Measurements from ENCODE around the gene NUDT1. TPM values are rescaled to one million over a fixed set of nuclear protein-coding genes. Genes with fewer than 3 reads are reported as not detected.

Gene NUDT1
- total RNA-seq, 1 donor from 2014 or later, result 19.2 TPM

DNA sequence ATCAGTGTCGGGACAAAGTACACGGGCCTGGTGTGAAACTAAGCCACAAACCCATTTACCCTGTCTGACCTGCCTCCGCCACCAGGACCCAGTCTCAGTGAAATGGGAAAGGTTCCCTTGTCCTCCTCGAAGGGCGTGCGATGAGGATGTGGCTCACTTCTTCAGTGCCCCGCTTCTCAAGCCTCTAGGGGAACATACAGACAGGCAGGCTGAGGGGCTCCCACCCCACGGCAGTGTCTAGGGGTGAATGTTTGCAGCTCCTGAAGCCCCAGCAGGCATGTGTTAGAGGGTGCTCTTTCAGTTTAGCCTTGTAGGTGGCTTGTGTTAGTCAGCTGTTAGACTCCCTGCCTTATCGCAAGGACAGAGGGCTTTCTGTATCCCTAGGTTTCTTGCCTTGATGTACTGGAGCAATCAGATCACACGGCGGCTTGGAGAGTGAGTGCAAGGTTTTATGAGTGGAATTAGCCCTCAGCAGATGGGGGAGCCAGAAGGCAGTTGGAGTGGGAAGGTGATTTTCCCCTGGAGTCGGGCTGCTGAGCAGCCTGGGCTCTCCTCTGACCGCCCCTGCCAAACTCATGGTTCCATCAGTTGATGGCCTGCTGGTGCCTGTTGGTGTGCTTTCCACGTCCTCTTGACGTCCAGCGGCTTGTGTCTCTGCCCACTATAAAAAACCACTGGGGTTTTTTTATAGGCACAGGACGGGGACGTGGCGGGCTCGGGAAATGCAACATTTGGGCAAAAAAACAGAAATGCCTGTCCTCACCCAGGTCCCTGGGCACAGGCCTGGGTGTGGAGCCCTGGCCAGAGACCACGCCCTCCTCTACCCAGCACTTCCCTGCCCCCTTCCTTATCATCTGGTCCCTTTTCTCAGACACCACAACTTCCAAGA lies 759 bp downstream of the NUDT1 start:
- Mint-ChIP-seq H3K36me3 (peaks cover 7% of the 10 kb centered on the region), H3K27ac (peak overlapping the region; percentile 95), H3K4me3 (peak overlapping the region; percentile 91), H3K4me1 (peaks cover 8% of the 10 kb centered on the region), H3K9me3 (no peaks in the 10 kb centered on the region), H3K27me3 (ENCODE audit: low read depth) (no peaks in the 10 kb centered on the region)
- TF ChIP-seq, protein P1, sequence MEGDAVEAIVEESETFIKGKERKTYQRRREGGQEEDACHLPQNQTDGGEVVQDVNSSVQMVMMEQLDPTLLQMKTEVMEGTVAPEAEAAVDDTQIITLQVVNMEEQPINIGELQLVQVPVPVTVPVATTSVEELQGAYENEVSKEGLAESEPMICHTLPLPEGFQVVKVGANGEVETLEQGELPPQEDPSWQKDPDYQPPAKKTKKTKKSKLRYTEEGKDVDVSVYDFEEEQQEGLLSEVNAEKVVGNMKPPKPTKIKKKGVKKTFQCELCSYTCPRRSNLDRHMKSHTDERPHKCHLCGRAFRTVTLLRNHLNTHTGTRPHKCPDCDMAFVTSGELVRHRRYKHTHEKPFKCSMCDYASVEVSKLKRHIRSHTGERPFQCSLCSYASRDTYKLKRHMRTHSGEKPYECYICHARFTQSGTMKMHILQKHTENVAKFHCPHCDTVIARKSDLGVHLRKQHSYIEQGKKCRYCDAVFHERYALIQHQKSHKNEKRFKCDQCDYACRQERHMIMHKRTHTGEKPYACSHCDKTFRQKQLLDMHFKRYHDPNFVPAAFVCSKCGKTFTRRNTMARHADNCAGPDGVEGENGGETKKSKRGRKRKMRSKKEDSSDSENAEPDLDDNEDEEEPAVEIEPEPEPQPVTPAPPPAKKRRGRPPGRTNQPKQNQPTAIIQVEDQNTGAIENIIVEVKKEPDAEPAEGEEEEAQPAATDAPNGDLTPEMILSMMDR (IDR thresholded peaks at IDR 0.05; ENCODE audit: unreplicated experiment), result no peak
- no peak for DNase-seq (ENCODE audit: low spot score in 2 of 2, unreplicated experiment in 2 of 2)

DNA sequence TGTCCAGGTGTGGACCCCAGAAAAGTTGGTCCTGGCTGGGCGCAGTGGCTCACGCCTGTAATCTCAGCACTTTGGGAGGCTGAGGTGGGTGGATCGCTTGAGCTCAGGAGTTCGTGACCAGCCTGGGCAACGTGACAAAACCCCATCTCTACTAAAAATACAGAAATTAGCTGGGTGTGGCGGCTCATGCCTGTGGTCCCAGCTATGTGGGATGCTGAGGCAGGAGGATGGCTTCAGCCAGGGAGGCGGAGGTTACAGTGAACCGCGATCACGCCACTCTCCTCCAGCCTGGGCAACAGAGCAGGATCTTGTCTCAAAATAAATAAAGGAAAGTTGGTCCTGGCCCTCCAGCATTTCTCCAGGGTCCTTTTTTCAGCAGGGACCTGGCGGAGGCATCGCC lies 1.4 kb downstream of the NUDT1 start:
- Mint-ChIP-seq H3K27me3 (ENCODE audit: low read depth) (no peaks in the 10 kb centered on the region), H3K36me3 (peaks cover 2% of the 10 kb centered on the region), H3K4me1 (peaks cover 8% of the 10 kb centered on the region), H3K9me3 (no peaks in the 10 kb centered on the region), H3K27ac (no peak overlapping the region), H3K4me3 (peak overlapping the region; percentile 91)
- DNase-seq (ENCODE audit: low spot score in 2 of 2, unreplicated experiment in 2 of 2), result no peak
- TF ChIP-seq, protein P1 (IDR thresholded peaks at IDR 0.05; ENCODE audit: unreplicated experiment), result no peak

DNA sequence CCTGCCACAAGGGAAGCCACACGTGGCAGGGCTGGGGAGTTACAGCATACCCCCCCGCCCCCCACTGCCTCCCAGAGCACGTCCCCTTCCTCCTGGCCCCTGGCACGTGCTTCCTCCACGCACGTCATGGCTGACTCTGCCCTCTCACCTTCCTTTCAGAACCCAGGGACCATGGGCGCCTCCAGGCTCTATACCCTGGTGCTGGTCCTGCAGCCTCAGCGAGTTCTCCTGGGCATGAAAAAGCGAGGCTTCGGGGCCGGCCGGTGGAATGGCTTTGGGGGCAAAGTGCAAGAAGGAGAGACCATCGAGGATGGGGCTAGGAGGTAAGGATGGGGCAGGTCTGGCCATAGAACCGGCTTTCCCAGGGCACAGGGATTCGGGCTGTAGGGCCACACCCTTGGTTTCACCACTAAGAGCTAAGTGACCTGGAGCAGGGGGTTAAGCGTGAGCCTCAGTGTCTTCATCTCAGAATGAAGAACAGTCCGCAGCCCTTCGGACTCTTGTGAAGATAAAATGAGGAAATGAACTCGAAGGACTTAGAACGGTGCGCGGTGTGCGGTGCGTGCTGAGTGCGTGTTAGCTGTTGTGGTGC lies 2.5 kb downstream of the NUDT1 start:
- Mint-ChIP-seq H3K27ac (no peak overlapping the region), H3K9me3 (no peaks in the 10 kb centered on the region), H3K4me3 (no peak overlapping the region), H3K4me1 (peaks cover 13% of the 10 kb centered on the region), H3K36me3 (peaks cover 4% of the 10 kb centered on the region), H3K27me3 (ENCODE audit: low read depth) (no peaks in the 10 kb centered on the region)
- TF ChIP-seq, protein P1 (IDR thresholded peaks at IDR 0.05; ENCODE audit: unreplicated experiment), result no peak
- DNase-seq (ENCODE audit: low spot score in 2 of 2, unreplicated experiment in 2 of 2), result no peak

DNA sequence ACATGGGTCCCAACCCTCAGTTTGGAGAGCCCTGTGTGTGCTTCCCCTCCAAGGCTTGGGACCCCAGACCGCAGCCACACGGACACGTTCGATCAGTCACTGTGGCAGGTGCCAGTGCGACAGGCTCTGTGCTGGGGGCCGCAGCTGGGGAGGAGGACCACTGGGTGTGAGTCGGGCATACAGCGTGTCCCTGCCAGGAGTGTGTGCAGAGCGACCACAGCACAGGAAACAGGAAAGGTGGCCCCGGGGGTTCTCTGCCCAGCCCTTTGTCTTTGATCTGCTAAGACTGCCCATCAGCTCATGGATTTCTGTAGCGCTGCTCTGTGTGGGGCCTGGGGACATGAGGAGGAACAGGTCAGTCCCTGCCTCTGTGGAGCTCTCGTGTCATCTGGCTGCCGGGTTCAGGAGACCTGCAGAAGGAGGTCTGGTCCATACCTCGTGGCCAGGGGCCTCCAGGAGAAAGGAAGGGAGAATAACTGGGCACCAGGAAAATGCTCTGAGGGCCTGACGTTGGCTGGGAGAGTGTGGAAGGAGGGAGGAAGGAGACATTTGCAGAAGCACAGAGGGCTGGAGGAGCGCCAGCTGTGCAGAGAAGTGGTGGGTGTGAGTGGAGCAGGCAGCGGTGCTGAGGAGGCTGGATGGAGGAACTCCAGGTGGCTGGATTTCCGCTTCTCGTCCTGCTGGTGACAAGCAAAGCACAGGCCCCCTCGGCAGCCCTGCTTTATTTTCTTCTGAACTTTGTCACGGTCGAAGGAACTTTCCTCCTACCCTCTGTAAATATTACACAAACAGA lies 4.1 kb downstream of the NUDT1 start:
- TF ChIP-seq, protein P1 (IDR thresholded peaks at IDR 0.05; ENCODE audit: unreplicated experiment), result no peak
- no peaks in the 10 kb centered on the region for H3K9me3 Mint-ChIP-seq
- no peak overlapping the region for H3K4me3 Mint-ChIP-seq
- H3K36me3 Mint-ChIP-seq, result peaks cover 6% of the 10 kb centered on the region
- no peak for DNase-seq (ENCODE audit: low spot score in 2 of 2, unreplicated experiment in 2 of 2)
- peaks cover 13% of the 10 kb centered on the region for H3K4me1 Mint-ChIP-seq
- no peak overlapping the region for H3K27ac Mint-ChIP-seq
- H3K27me3 Mint-ChIP-seq (ENCODE audit: low read depth), result no peaks in the 10 kb centered on the region

DNA sequence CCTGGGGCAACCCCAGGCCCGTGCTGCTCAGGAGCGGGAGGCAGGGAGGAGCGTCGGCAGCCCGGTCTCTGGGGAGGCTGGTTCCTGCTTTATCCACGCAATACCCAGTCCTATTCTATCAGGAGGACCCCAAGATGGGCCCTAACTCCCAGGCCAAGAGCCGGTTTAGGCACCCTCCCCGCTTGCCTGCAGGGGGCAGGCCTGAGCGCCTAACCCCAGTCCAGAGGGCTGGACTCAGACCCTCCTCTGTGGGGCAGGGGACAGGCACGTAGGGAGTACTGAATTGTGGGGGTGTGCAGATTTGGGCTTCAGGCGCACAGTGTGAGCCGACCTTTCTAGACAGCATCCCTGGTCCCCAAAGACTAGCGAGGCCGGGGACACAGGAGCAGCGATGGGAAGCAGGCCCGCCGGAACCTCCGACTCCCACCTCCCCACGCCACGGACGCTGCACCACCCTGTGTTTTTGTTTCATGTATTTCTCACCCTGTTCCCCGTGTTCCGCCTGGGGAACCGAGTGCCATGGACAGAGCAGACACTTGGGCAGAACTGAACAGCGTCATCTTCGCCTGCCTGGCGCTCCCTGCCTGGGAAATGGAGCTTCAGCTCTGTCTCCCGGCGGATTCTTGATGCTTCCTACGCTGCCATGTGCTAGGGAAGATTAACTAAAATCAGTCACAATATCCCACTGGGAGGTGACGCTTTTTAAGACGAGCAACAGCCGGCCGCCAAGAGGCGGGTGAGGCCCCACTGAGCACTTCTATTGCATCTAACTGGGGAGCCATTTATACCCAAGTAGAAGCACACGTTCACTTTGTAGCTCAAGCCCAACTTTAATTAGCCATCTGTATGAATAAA lies 5.3 kb downstream of the NUDT1 start:
- Mint-ChIP-seq H3K27me3 (ENCODE audit: low read depth) (no peaks in the 10 kb centered on the region), H3K36me3 (peaks cover 6% of the 10 kb centered on the region), H3K9me3 (no peaks in the 10 kb centered on the region), H3K4me1 (peaks cover 11% of the 10 kb centered on the region), H3K4me3 (no peak overlapping the region), H3K27ac (no peak overlapping the region)
- TF ChIP-seq, protein P1 (IDR thresholded peaks at IDR 0.05; ENCODE audit: unreplicated experiment), result peak; percentile 64
- no peak for DNase-seq (ENCODE audit: low spot score in 2 of 2, unreplicated experiment in 2 of 2)
